ENCODE data around the gene HSPA6.

- TF ChIP-seq CTCF (optimal IDR thresholded peaks at IDR 0.05 in 1 of 3, IDR thresholded peaks at IDR 0.05 in 1 of 3, conservative IDR thresholded peaks at IDR 0.05 in 1 of 3; ENCODE audit: extremely low read depth in 1 of 3, insufficient read depth in 2 of 3, low read length in 3 of 3) (no peak), EZH2 (IDR thresholded peaks at IDR 0.05; ENCODE audit: low read length) (no peak)
Measured at GRCh38 chr1:161492827-161493226, 31.5 kb upstream of the HSPA6 start.
